GM19468 (cell line): ENCODE results near the gene ITPK1.

ENCODE experiments used
- ATAC-seq: cut with Tn5 transposase; IDR thresholded peaks from one replicate; pipeline ENCODE4 v1.9.1; 2021; ENCODE audit warnings: mild to moderate bottlenecking, moderate library complexity, moderate number of reproducible peaks; ENCODE audit not compliant: unreplicated experiment; ENCODE audit errors: extremely low read depth

Gene ITPK1

GRCh38 chr14:93033084-93033982 is 82.4 kb downstream of the ITPK1 start:
- no peak for ATAC-seq

GRCh38 chr14:93032421-93032936 is 83.2 kb downstream of the ITPK1 start:
- no peak for ATAC-seq

GRCh38 chr14:93031505-93032315 is 84.0 kb downstream of the ITPK1 start:
- ATAC-seq: no peak

- ATAC-seq: no peak
Observed at GRCh38 chr14:93030761-93031160, 85.0 kb downstream of the ITPK1 start.

GRCh38 chr14:93029911-93030508 is 85.7 kb downstream of the ITPK1 start:
- no peak for ATAC-seq

GRCh38 chr14:93029417-93029816 is 86.3 kb downstream of the ITPK1 start:
- ATAC-seq: no peak

GRCh38 chr14:93028724-93029076 is 87.0 kb downstream of the ITPK1 start:
- no peak for ATAC-seq

GRCh38 chr14:93027810-93028723 is 87.7 kb downstream of the ITPK1 start:
- no peak for ATAC-seq

- no peak for ATAC-seq
Observed at GRCh38 chr14:93026339-93026738, 89.4 kb downstream of the ITPK1 start.

- ATAC-seq: no peak
Observed at GRCh38 chr14:93025055-93025454, 90.7 kb downstream of the ITPK1 start.

GRCh38 chr14:93024493-93024892 is 91.2 kb downstream of the ITPK1 start:
- no peak for ATAC-seq

- ATAC-seq: no peak
Observed at GRCh38 chr14:93023802-93024434, 91.8 kb downstream of the ITPK1 start.

- ATAC-seq: no peak
Observed at GRCh38 chr14:93023039-93023438, 92.7 kb downstream of the ITPK1 start.

- ATAC-seq: no peak
Observed at GRCh38 chr14:93019970-93020369, 95.8 kb downstream of the ITPK1 start.

- ATAC-seq: no peak
Observed at GRCh38 chr14:93019367-93019843, 96.3 kb downstream of the ITPK1 start.

- no peak for ATAC-seq
Observed at GRCh38 chr14:93018366-93018765, 97.4 kb downstream of the ITPK1 start.

GRCh38 chr14:93017898-93018297 is 97.8 kb downstream of the ITPK1 start:
- ATAC-seq: no peak

- no peak for ATAC-seq
Observed at GRCh38 chr14:93017301-93017797, 98.4 kb downstream of the ITPK1 start.

- ATAC-seq: no peak
Observed at GRCh38 chr14:93016275-93016845, 99.4 kb downstream of the ITPK1 start.
